T-helper 1 cell (primary cell): ENCODE data around the gene BORCS5.
"Not testable (repeated sequence)": the region's sequence is repeated elsewhere in the genome, so short reads cannot be mapped to it uniquely, and the experiment has no call there.

ENCODE experiments used
- DNase-seq, 5 donors: peaks; one replicate each; pipeline ENCODE4 v3.0.0-alpha.2; 2012 to 2020

BORCS5 gene

DNA sequence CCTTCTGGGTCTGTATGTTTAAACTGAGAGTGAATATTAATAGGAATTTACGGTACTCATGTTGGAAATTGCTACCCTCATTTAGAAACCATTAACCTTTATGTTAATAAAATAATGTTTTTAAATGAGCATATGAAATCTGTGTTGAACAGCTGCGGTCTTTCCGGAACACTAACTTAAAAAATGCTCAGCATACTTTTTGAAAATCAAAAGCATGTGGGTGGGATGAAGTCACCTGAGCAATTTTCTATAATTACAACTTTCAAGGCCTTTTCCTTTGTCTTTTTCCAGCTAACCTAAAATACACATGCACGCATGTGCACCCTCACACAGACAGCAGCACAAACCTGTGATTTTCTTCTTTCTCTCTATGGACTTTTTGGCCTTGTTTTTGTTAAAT, 39.8 kb downstream of the BORCS5 start:
- no peak for DNase-seq

DNA sequence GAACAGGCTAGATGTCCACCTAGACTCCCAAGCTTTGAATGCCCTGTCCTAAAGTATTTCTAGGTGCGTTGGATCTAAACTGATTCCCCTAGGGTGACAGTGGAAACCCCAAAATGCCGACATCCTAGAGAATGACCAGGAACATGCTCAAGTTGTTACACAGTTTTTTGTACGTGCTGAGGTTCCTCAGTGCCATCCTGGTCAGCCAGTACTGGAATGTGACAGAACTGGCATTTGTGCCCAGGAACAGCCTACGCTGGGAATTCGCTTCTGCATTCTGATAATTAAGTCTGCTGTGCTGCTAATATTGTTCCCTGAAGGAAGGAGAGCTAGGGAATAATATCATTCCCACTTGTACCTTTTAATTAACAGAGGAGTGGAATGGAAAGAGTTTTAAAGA, 40.3 kb downstream of the BORCS5 start:
- DNase-seq, result no peak

- no peak for DNase-seq
These were observed 41.4 kb downstream of the BORCS5 start for GRCh38 chr12:12398026-12398859.

- no peak for DNase-seq
These were observed 42.3 kb downstream of the BORCS5 start for GRCh38 chr12:12399161-12399560.

- DNase-seq, result no peak
These were observed 43.0 kb downstream of the BORCS5 start for GRCh38 chr12:12399776-12400305.

DNA sequence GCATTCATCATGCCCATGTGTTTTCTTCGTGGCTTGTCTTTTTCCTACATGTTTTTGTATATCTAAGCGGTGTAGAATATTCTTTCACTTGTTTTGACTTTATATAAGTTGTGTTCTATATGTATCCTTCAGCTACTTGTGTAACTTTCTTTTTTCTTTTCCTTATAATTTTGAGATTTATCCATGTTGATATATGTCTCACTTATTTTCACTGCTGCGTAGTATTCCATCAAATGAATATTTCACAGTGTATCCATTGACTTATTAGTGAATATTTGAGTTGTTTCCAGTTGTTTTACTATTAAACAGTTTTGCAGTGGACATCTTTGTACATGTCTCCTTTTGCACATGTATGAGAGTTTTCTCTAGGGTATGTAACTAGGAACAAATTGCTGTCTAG, 43.9 kb downstream of the BORCS5 start:
- no peak for DNase-seq

DNA sequence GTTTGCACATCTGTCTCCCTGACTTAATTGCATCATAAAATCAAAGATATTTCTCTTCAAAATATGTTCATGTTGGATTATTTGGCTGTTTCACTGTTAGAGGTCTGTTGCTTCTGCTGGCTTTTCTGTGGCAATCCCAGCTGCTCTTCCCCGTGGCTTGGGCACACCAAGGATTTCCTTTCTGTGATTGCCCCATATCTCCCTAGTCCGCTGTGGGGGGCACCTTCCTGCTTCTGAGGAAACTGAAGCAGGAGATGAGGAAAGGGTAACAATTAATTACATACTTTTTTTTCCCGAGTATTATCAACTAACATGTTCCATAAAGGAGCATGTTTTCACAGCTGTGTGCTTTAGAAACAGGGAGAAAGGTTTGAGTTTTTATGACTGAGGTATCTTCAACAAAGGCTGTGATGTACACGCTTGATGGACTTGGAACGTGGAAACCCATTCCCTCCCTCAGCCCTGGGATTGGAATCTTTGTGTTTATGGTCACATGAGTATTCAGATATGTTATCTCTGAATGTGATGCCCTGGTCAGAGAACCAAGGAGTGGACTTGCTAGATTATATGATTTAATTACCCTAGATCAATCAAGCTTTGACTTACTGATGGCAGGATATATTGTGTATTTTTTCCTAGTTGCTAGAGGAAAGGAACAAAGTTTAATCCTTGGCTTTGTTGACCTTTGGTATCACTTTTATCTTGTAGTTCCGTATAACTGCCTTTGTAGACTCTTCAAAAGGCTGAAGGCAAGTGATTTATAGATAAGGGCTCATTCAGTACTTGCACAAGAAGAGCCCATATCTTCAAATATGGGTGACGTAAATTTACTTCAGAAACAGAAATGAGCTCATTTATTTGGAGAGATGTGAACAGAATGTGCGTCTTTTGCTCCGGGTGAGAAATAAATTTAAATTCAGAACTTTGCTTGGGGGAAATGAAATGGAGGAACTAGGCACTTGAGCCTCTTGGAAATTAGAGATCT, 46.7 kb downstream of the BORCS5 start:
- no peak for DNase-seq

DNA sequence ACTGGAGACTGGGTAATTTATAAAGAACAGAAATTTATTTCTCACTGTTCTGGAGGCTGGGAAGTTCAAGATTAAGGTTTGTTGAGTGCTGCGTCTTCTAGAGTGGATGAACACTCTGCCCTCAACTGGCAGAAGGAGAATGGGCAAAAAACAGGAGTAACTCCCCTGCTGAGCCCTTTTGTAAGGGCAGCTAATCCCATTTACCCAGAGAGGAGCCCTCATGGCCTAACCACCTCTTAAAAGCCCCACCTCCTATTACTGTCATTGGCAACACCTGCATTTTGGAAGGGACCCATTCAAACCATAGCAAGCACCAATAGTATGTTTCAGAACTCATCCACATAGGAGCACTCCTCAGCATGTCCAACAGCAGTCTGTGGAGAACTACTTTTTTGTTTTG, 47.4 kb downstream of the BORCS5 start:
- DNase-seq, result no peak

GRCh38 chr12:12405882-12406281, 49.0 kb downstream of the BORCS5 start:
- no peak for DNase-seq

DNA sequence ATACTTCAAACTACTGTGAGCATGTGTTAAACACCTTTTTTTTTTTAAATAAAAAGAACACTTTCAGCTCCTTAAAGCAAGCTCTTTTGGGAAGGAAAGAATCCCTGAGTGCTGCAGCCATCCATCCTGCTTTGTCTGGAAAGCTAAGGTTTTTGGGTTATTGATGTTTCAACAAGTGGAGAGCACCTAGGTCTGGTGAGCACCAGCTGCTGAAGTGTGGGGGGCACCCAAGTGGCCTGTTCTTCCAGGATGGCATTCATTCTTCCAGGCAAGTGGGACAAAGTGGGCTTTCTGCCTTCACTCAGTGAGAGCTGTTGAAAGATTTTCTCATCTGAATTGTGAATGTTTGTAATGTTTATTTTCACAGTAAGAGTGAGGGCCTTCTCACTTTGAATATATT, 49.9 kb downstream of the BORCS5 start:
- DNase-seq, result no peak

DNA sequence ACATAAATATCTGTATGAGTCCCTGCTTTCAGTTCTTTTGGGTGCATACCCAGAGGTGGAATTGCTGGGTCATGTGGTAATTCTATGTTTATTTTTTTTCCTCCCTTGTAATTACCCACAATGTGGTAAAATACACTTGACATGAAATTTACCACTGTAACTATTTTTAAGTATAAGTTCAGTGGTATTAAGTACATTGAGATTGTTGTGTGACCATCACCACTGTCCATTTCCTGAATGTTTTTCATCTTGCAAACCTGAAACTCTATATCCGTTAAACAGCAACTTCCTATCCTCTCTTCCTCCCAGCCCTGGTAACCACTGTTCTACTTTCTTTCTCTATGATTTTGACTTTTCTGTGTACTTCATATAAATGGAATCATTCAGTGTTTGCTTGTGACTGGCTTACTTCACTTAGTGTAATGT, 51.4 kb downstream of the BORCS5 start:
- DNase-seq, result peak in 1 of 5 donors; percentile 83

- not testable (repeated sequence) for DNase-seq
These were observed 52.5 kb downstream of the BORCS5 start for GRCh38 chr12:12409337-12409736.

DNA sequence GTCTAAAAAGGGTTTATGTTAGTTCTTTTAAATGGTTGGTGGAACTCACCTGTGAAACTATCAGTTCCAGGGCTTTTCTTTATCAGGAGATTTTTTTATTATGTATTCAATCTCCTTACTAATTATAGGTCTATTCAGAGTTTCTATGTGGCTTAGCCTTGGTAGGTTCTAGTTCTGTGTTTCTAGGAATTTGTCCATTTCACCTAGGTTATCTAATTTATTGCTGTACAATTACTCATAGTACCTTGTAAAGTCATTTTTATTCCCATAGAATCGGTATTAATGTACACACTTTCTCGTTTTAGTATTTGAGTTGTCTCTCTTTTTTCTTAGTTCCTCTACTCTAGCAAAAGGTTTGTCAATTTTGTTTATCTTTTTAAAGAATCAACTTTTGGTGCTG, 59.0 kb downstream of the BORCS5 start:
- no peak for DNase-seq

GRCh38 chr12:12419165-12419564, 62.3 kb downstream of the BORCS5 start:
- DNase-seq, result not testable (repeated sequence)

GRCh38 chr12:12423367-12423766, 66.5 kb downstream of the BORCS5 start:
- DNase-seq, result no peak

GRCh38 chr12:12425001-12425400, 68.1 kb downstream of the BORCS5 start:
- no peak for DNase-seq

DNA sequence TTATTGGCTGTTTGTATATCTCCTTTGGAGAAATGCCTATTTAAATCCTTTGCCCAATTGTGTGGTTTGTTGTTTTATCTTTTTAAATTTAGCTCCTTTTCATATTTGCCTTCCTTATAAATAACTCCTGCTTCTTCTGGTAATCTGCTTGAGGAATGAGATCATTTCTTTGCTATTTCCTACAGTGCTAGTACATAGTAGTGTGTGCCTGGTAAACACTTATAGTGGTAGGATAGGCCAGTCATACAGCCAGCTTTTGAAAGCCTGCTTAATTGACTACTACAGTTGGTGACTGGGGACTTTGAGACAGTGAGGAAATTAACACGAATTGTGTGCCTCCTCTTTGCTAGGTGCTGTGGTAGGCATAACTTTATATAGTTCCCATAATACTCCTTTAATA, 68.7 kb downstream of the BORCS5 start:
- DNase-seq, result no peak

DNA sequence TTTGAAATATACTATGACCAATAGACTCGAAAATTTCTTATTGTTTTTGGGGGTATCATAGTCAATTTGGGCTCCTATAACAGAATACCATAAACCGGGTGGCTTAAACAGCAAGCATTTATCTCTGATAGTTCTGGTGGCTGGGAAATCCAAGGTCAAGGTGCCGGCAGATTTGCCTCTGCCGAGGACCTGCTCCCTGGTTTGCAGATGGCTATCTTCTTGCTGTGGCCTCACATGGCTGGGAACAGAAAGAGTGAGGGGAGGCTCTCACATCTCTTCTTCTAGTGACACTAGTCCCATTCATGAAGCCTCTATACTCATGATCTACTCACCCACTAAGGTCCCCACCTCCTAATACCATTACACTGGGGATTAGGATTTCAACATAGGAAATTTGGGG, 70.7 kb downstream of the BORCS5 start:
- no peak for DNase-seq

DNA sequence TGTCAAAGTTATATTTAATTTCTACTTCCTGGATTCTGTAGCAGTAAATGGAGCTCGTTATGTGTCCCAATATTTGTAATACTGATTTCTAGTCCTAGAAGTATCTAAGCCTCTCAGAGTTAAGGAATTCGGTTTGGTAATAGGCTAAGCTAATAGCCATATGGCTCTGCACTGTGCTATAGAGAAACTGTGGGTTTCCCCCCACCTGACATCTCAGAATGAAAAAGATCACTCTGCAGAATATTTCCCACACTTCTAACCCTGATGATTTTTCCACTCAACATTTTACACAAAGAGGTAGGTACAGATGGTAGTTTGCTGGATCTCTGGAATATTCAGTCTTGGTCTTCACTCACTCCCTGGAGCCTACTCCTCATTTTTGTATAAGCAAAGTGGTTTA, 71.2 kb downstream of the BORCS5 start:
- DNase-seq, result no peak

GRCh38 chr12:12428961-12429657, 72.2 kb downstream of the BORCS5 start:
- DNase-seq, result no peak

DNA sequence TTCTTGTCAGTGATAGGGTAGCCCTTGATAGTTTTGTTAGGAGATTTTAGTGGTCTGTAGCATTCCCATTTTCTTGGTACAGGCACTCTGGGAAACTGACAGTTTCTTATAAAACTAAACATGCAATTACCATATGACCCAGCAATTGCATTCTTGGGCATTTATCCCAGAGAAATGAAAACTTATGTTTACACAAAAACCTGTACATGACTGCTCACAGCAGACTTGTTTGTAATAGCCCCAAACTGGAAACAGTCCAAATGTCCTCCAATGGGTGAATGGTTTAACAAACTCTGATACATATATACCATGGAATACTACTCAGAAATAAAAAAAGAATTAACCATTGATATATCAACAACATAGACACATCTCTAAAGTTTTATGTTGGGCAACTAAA, 75.5 kb downstream of the BORCS5 start:
- DNase-seq, result no peak

DNA sequence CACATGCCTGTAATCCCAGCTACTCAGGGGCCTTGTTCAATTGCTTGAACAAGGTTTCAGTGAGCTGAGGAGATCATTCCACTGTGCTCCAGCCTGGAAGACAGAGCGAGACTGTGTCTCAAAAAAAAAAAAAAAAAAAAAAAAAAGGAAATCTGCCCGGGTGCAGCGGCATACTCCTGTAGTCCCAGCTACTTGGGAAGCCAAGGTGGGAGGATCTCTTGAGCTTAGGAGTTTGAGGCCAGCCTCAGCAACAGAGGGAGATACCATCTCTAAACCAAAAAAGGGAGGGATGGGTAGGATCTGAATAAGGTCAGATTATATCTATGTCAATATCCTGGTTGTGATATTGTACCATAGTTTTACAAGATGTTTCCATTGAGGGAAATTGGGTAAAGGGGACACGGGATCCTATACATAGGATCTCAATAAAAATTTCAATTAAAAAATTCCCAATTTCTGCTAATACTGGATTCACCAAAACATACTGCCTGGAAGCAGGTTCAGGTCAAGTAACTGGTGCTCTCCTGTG, 76.4 kb downstream of the BORCS5 start:
- no peak for DNase-seq
